GM12801 (cell line): ENCODE results near the gene TBRG1.

Experiments
- CTCF ChIP-seq: IDR thresholded peaks from one replicate; pipeline ENCODE4 v1.5.1; 2011; ENCODE audit warnings: control low read depth; ENCODE audit not compliant: insufficient read length; ENCODE audit errors: extremely low read depth

Gene TBRG1

GRCh38 chr11:124623861-124624525, 1.3 kb downstream of the TBRG1 start:
- no peak for TF ChIP-seq CTCF

- no peak for TF ChIP-seq CTCF
Measured at GRCh38 chr11:124625504-124626168, 3.0 kb downstream of the TBRG1 start.

- TF ChIP-seq CTCF = no peak
Measured at GRCh38 chr11:124627546-124627945, 4.9 kb downstream of the TBRG1 start.

GRCh38 chr11:124629961-124630360, 7.3 kb downstream of the TBRG1 start:
- no peak for TF ChIP-seq CTCF

GRCh38 chr11:124633355-124633754, 10.7 kb downstream of the TBRG1 start:
- TF ChIP-seq CTCF = no peak

- TF ChIP-seq CTCF = no peak
Measured at GRCh38 chr11:124635932-124636331, 13.3 kb downstream of the TBRG1 start.

- TF ChIP-seq CTCF = no peak
Measured at GRCh38 chr11:124638500-124638899, 15.8 kb downstream of the TBRG1 start.
